Activated naive CD8-positive, alpha-beta T cell treated with anti-CD3 and anti-CD28 coated beads for 36 hours (primary cell): Measurements from ENCODE around the gene PPOX. TPM values are rescaled to one million over a fixed set of nuclear protein-coding genes. Genes with fewer than 3 reads are reported as not detected.
A peak's percentile ranks its signal among the peaks of the same experiment; 100 is the strongest.

Experiments used
- DNase-seq: peaks from one replicate; pipeline ENCODE4 v3.0.0; 2021
- H3K27ac Mint-ChIP-seq: one replicate; pipeline ENCODE4 v1.8.0; 2022; ENCODE audit warnings: mild to moderate bottlenecking, moderate library complexity, mixed read lengths
- H3K27me3 Mint-ChIP-seq: one replicate; pipeline ENCODE4 v1.8.0; 2022; ENCODE audit warnings: mild to moderate bottlenecking, mixed read lengths
- H3K36me3 Mint-ChIP-seq: one replicate; pipeline ENCODE4 v1.8.0; 2021; ENCODE audit warnings: mild to moderate bottlenecking, mixed read lengths
- H3K4me1 Mint-ChIP-seq: one replicate; pipeline ENCODE4 v1.8.0; 2021; ENCODE audit warnings: mixed read lengths
- H3K4me3 Mint-ChIP-seq: one replicate; pipeline ENCODE4 v1.8.0; 2022; ENCODE audit warnings: mild to moderate bottlenecking, moderate library complexity, mixed read lengths
- H3K9me3 Mint-ChIP-seq: one replicate; pipeline ENCODE4 v1.8.0; 2022; ENCODE audit warnings: mixed read lengths
- total RNA-seq, 2 experiments: library from RNA; stranded (reverse); gene quantifications; one replicate each; pipeline ENCODE4 v1.2.3, GENCODE V29; 2021

PPOX gene
- total RNA-seq, 2 experiments from 2014 or later: 20.1 to 20.8 TPM

- Mint-ChIP-seq H3K27ac (peak within 1 kb of the TSS; percentile 77), H3K4me3 (peak within 1 kb of the TSS; percentile 49), H3K27me3 (no peaks in the 10 kb centered on the region), H3K4me1 (peaks cover 47% of the 10 kb centered on the region), H3K9me3 (no peaks in the 10 kb centered on the region), H3K36me3 (peaks cover 28% of the 10 kb centered on the region)
- DNase-seq: no peak
These were observed 48.9 kb downstream of the PPOX start, which contains the start of gene FCER1G for GRCh38 chr1:161215076-161215475. TSS of gene FCER1G (plus strand) at chr1:161215295. CDS start at chr1:161215322, 27 bp downstream.

GRCh38 chr1:161216945-161217712 lies 50.9 kb downstream of the PPOX start:
- DNase-seq: no peak
- peak overlapping the region; percentile 40 for H3K4me3 Mint-ChIP-seq
- peaks cover 52% of the 10 kb centered on the region for H3K4me1 Mint-ChIP-seq
- no peaks in the 10 kb centered on the region for H3K27me3 Mint-ChIP-seq
- H3K36me3 Mint-ChIP-seq: peaks cover 21% of the 10 kb centered on the region
- peak overlapping the region; percentile 84 for H3K27ac Mint-ChIP-seq
- H3K9me3 Mint-ChIP-seq: no peaks in the 10 kb centered on the region

GRCh38 chr1:161217831-161218230 lies 51.6 kb downstream of the PPOX start:
- DNase-seq: no peak
- Mint-ChIP-seq H3K36me3 (peaks cover 19% of the 10 kb centered on the region), H3K4me1 (peaks cover 53% of the 10 kb centered on the region), H3K9me3 (no peaks in the 10 kb centered on the region), H3K27me3 (no peaks in the 10 kb centered on the region), H3K27ac (peak overlapping the region; percentile 84), H3K4me3 (peak overlapping the region; percentile 19)

GRCh38 chr1:161218301-161219077 lies 52.3 kb downstream of the PPOX start:
- DNase-seq: no peak
- Mint-ChIP-seq H3K27me3 (no peaks in the 10 kb centered on the region), H3K9me3 (no peaks in the 10 kb centered on the region), H3K27ac (peak overlapping the region; percentile 84), H3K36me3 (peaks cover 16% of the 10 kb centered on the region), H3K4me3 (peak overlapping the region; percentile 15), H3K4me1 (peaks cover 53% of the 10 kb centered on the region)

- H3K27me3 Mint-ChIP-seq: no peaks in the 10 kb centered on the region
- no peaks in the 10 kb centered on the region for H3K9me3 Mint-ChIP-seq
- peaks cover 10% of the 10 kb centered on the region for H3K36me3 Mint-ChIP-seq
- H3K27ac Mint-ChIP-seq: peak overlapping the region; percentile 84
- H3K4me1 Mint-ChIP-seq: peaks cover 57% of the 10 kb centered on the region
- DNase-seq: no peak
- no peak overlapping the region for H3K4me3 Mint-ChIP-seq
These were observed 53.1 kb downstream of the PPOX start for GRCh38 chr1:161219078-161219892.

- Mint-ChIP-seq H3K27me3 (no peaks in the 10 kb centered on the region), H3K27ac (no peak overlapping the region), H3K36me3 (peaks cover 4% of the 10 kb centered on the region), H3K4me3 (no peak overlapping the region), H3K9me3 (no peaks in the 10 kb centered on the region), H3K4me1 (peaks cover 54% of the 10 kb centered on the region)
- DNase-seq: no peak
These were observed 53.8 kb downstream of the PPOX start for GRCh38 chr1:161220002-161220401.

Other genes with a start within 250 kb of the PPOX start
- not detected for gene ITLN2, start 211.6 kb upstream of the PPOX start, total RNA-seq
- 10 to 100 TPM; 12.8 to 13.4 TPM for gene F11R, start 145.3 kb upstream of the PPOX start, total RNA-seq
- 10 to 100 TPM; 44.8 to 45.7 TPM for gene TSTD1, start 127.5 kb upstream of the PPOX start, total RNA-seq
- gene USF1, start 120.4 kb upstream of the PPOX start, total RNA-seq: 10 to 100 TPM; 57.0 to 62.0 TPM
- 100 to 1,000 TPM; 146 to 157 TPM for gene ARHGAP30, start 96.5 kb upstream of the PPOX start, total RNA-seq
- under 1 TPM; 0.12 to 0.16 TPM for gene NECTIN4, start 76.9 kb upstream of the PPOX start, total RNA-seq
- gene KLHDC9, start 68.1 kb upstream of the PPOX start, total RNA-seq: under 1 TPM; 0.33 to 0.46 TPM
- 100 to 1,000 TPM; 141 to 148 TPM for gene PFDN2, start 48.4 kb upstream of the PPOX start, total RNA-seq
- 10 to 100 TPM; 34.3 to 39.3 TPM for gene NIT1, start 48.3 kb upstream of the PPOX start, total RNA-seq
- gene DEDD, start 33.8 kb upstream of the PPOX start, total RNA-seq: 10 to 100 TPM; 37.4 to 38.7 TPM
- gene UFC1, start 12.4 kb upstream of the PPOX start, total RNA-seq: 10 to 100 TPM; 89.9 to 92.8 TPM
- gene USP21, start 6.9 kb upstream of the PPOX start, total RNA-seq: 10 to 100 TPM; 24.2 to 25.4 TPM
- gene B4GALT3, start 11.1 kb downstream of the PPOX start, total RNA-seq: 10 to 100 TPM; 49.5 to 53.9 TPM
- gene ADAMTS4, start 32.6 kb downstream of the PPOX start, total RNA-seq: 1 to 10 TPM; 2.5 to 3.8 TPM
- gene NDUFS2, start 35.9 kb downstream of the PPOX start, total RNA-seq: 10 to 100 TPM; 87.7 to 95.8 TPM
- 1 to 10 TPM; 1.2 to 3.0 TPM for gene FCER1G, start 48.9 kb downstream of the PPOX start, total RNA-seq
- not detected for gene APOA2, start 57.2 kb downstream of the PPOX start, total RNA-seq
- gene TOMM40L, start 59.6 kb downstream of the PPOX start, total RNA-seq: 10 to 100 TPM; 26.3 to 26.4 TPM
- gene NR1I3, start 71.8 kb downstream of the PPOX start, total RNA-seq: not detected
- under 1 TPM; 0.39 to 0.80 TPM for gene PCP4L1, start 92.3 kb downstream of the PPOX start, total RNA-seq
- gene MPZ, start 143.5 kb downstream of the PPOX start, total RNA-seq: 1 to 10 TPM; 2.9 to 3.7 TPM
- gene SDHC, start 148.0 kb downstream of the PPOX start, total RNA-seq: 100 to 1,000 TPM; 187 to 192 TPM
- gene CFAP126, start 201.4 kb downstream of the PPOX start, total RNA-seq: not detected